Psoas muscle (tissue), 8 donors: Measurements from ENCODE around the gene ACOXL. TPM values are rescaled to one million over a fixed set of nuclear protein-coding genes. Genes with fewer than 3 reads are reported as not detected.

Source experiments
- ATAC-seq, 4 donors: fragments of 200-7000 bp; cut with Tn5 transposase; one replicate each; pipeline ENCODE4 v1.9.1; 2020; ENCODE audit warnings: moderate library complexity in 3 of 4, mild to moderate bottlenecking in 2 of 4
- DNase-seq, 2 donors: peaks; one replicate each; pipeline ENCODE4 v3.0.0-alpha.2; 2020
- H3K27ac ChIP-seq: fragments of 200-600 bp; one replicate; pipeline ENCODE4 v1.8.0; 2022
- H3K27me3 ChIP-seq, 3 donors: fragments of 200-600 bp in 1 of 3; one replicate each; pipeline versions ENCODE4 v1.6.1 to v1.8.0; 2013 to 2022; ENCODE audit warnings: low read length in 2 of 3, mild to moderate bottlenecking in 2 of 3, moderate library complexity in 1 of 3; ENCODE audit not compliant: insufficient read depth in 3 of 3
- H3K36me3 ChIP-seq, 2 donors: fragments of 200-600 bp in 1 of 2; one replicate each; pipeline versions ENCODE4 v1.6.1 to v1.8.0; 2013 to 2022; ENCODE audit warnings: low read depth in 1 of 2, mild to moderate bottlenecking in 1 of 2, moderate library complexity in 1 of 2; ENCODE audit not compliant: insufficient read depth in 1 of 2
- H3K4me1 ChIP-seq: fragments of 200-600 bp; one replicate; pipeline ENCODE4 v1.8.0; 2022
- H3K4me3 ChIP-seq: fragments of 200-600 bp; one replicate; pipeline ENCODE4 v1.8.0; 2022; ENCODE audit warnings: mild to moderate bottlenecking
- H3K9me3 ChIP-seq: fragments of 200-600 bp; one replicate; pipeline ENCODE4 v1.8.0; 2022
- WGBS, 3 donors: extraction: QIAGEN DNeasy Blood & Tissue Kit; methylation state at CpG; one replicate each; pipeline versions ENCODE4 v1.1.6 to v1.1.7; 2013; 5-methylcytosine and 5-hydroxymethylcytosine counted together
- intact Hi-C, 2 donors: fragments of 100-400 bp; cut with DNase I; formaldehyde crosslinking; loops; one replicate each; pipeline versions ENCODE4 v1.11.0 to v1.14.2; 2022
- polyA plus RNA-seq, 3 donors: library from polyadenylated mRNA; stranded (reverse); fragments of 200-250 nt; gene quantifications; one replicate each; pipeline ENCODE4 v1.2.3, GENCODE V29; 2013
- total RNA-seq, 4 donors: library from RNA; stranded (reverse); fragmentation: NEBNext Ultra II Directional in 2 of 4; extraction: Animal tissue kit (Norgen Biotek cat#: 25700) in 2 of 4; gene quantifications; one replicate each; pipeline versions ENCODE4 v1.2.1 to v1.2.4, GENCODE V29; 2021 to 2023
- TF ChIP-seq, protein P1 (sequence below): fragments of 200-600 bp; IDR thresholded peaks from one replicate; pipeline ENCODE4 v1.8.0; 2022; ENCODE audit warnings: antibody characterized with exemption
- donor health status: healthy with polysubstance abuse.
- donor health status: DM: no; HTN: no; CAD: no; lungs with moderate emphysema.
- donor health status: Bipolar disorder and iron deficiency.
- donor health status: healthy.
- donor health status: DM: yes; HTN: yes; CAD: no.
- donor health status: DM: no; HTN: no; CAD: no.
- donor health status: DM: no; HTN: no; CAD: no.
- donor health status: DM: yes; HTN: yes; CAD: no.

Gene ACOXL
- total and polyA plus RNA-seq, 7 donors = 0.01 TPM; not detected in 6

GRCh38 chr2:110906613-110907298 lies 174.4 kb downstream of the ACOXL start:
- Histone ChIP-seq H3K9me3 (no peaks in the 10 kb centered on the region), H3K27ac (no peak overlapping the region), H3K4me3 (no peak overlapping the region), H3K36me3 (no peaks in the 10 kb centered on the region), H3K27me3 (no peaks in the 10 kb centered on the region), H3K4me1 (no peaks in the 10 kb centered on the region)
- intact Hi-C loops = no loop called here
- TF ChIP-seq, protein P1, sequence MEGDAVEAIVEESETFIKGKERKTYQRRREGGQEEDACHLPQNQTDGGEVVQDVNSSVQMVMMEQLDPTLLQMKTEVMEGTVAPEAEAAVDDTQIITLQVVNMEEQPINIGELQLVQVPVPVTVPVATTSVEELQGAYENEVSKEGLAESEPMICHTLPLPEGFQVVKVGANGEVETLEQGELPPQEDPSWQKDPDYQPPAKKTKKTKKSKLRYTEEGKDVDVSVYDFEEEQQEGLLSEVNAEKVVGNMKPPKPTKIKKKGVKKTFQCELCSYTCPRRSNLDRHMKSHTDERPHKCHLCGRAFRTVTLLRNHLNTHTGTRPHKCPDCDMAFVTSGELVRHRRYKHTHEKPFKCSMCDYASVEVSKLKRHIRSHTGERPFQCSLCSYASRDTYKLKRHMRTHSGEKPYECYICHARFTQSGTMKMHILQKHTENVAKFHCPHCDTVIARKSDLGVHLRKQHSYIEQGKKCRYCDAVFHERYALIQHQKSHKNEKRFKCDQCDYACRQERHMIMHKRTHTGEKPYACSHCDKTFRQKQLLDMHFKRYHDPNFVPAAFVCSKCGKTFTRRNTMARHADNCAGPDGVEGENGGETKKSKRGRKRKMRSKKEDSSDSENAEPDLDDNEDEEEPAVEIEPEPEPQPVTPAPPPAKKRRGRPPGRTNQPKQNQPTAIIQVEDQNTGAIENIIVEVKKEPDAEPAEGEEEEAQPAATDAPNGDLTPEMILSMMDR = no peak
- no peak for ATAC-seq
- 90 to 94% (median 92%) methylated on average over 6 of the region's 6 CpGs for whole genome bisulfite sequencing, 3 donors
- DNase-seq = no peak

DNA sequence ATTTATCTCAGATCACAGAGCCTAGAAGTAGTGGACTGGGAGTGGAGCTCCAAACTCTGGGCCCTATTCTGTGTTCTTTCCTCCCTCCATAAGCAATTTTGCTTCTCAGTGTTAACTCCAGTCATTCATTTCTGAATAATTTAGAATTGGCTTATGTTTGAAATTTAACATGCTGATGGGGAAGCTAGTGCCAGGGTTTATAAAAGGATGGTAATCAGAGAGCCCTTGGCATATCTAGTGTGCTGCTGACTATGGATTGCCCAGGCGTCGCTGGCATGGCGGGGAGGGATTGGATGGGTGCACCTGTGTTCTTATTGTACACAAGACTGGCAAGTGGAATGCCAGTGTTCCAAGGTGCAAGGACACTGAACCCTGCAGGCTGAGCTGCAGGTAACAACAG lies 177.1 kb downstream of the ACOXL start:
- H3K27ac ChIP-seq = no peak overlapping the region
- H3K4me3 ChIP-seq = no peak overlapping the region
- intact Hi-C loops = no loop called here
- H3K36me3 ChIP-seq = no peaks in the 10 kb centered on the region
- H3K4me1 ChIP-seq = no peaks in the 10 kb centered on the region
- WGBS, 3 donors = 36 to 54% (median 38%) methylated on average over 3 of the region's 3 CpGs
- no peak for DNase-seq
- TF ChIP-seq, protein P1 = no peak
- no peaks in the 10 kb centered on the region for H3K27me3 ChIP-seq
- no peak for ATAC-seq
- no peaks in the 10 kb centered on the region for H3K9me3 ChIP-seq

DNA sequence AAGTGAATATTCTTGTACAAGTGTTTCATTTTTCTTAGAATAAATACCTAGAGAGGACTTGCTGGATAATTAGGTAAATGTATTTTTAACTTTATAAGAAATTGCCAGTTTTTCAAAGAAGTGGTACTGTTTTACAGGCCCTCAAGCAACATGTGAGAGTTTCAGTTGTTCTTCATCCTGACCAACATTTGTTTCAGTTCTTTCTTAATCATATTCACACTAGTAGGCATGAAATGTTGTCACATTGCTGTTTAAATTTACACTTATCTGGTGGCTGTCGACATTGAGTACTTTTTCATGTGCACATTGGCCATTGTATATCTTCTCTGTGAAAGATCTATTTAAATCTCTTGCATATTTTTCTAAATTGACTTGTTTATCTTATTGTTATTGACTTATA lies 178.1 kb downstream of the ACOXL start:
- intact Hi-C loops = no loop called here
- ATAC-seq (no peak), DNase-seq (no peak)
- H3K9me3 ChIP-seq = no peaks in the 10 kb centered on the region
- H3K27ac ChIP-seq = no peak overlapping the region
- H3K4me1 ChIP-seq = no peaks in the 10 kb centered on the region
- TF ChIP-seq, protein P1 = no peak
- H3K27me3 ChIP-seq = no peaks in the 10 kb centered on the region
- H3K36me3 ChIP-seq = no peaks in the 10 kb centered on the region
- WGBS, 3 donors = 69 to 79% (median 76%) methylated on average over 1 of the region's 1 CpG
- no peak overlapping the region for H3K4me3 ChIP-seq

DNA sequence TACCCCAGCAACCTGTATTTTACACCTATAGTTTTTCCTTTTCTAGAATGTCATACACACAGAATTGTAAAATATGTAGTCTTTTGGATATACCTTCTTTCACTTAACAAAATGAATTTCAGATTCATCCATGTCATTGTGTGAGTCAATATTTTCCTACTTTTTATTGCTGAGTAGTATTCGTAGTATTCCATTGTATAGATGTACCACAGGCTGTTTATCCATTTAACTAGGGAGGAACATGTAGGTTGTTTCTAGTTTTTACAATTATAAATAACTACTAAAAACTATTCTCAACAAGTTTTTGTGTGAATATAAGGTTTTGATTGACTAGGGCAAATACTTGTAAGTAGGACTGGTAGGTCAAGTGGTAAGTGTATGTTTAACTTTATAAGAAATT lies 187.4 kb downstream of the ACOXL start:
- TF ChIP-seq, protein P1 = no peak
- H3K4me3 ChIP-seq = no peak overlapping the region
- ATAC-seq = no peak
- no peaks in the 10 kb centered on the region for H3K4me1 ChIP-seq
- H3K27ac ChIP-seq = no peak overlapping the region
- no peak for DNase-seq
- no peaks in the 10 kb centered on the region for H3K36me3 ChIP-seq
- 88 to 98% (median 96%) methylated on average over 1 of the region's 1 CpG for WGBS, 3 donors
- H3K9me3 ChIP-seq = no peaks in the 10 kb centered on the region
- H3K27me3 ChIP-seq = no peaks in the 10 kb centered on the region
- intact Hi-C loops = no loop called here

- Histone ChIP-seq H3K27me3 (no peaks in the 10 kb centered on the region), H3K36me3 (no peaks in the 10 kb centered on the region), H3K4me3 (no peak overlapping the region), H3K27ac (no peak overlapping the region), H3K9me3 (peaks cover 10% of the 10 kb centered on the region), H3K4me1 (no peaks in the 10 kb centered on the region)
- ATAC-seq = no peak
- intact Hi-C loops = no loop called here
- DNase-seq = no peak
- TF ChIP-seq, protein P1 = no peak
Measured at GRCh38 chr2:110925479-110925878, 193.1 kb downstream of the ACOXL start.
